Measurements from ENCODE around the gene MMP25.
"Not testable (repeated sequence)": the region's sequence is repeated elsewhere in the genome, so short reads cannot be mapped to it uniquely, and the experiment has no call there.

The MMP25 gene

GRCh38 chr16:3029491-3030221 lies 16.7 kb upstream of the MMP25 start:
- no peak for DNase-seq (ENCODE audit: low read depth in 2 of 3, low spot score in 1 of 3)

GRCh38 chr16:3030222-3031212 lies 15.8 kb upstream of the MMP25 start:
- no peak for DNase-seq (ENCODE audit: low read depth in 2 of 3, low spot score in 1 of 3)

GRCh38 chr16:3032624-3033023 lies 13.7 kb upstream of the MMP25 start:
- no peak for DNase-seq (ENCODE audit: low read depth in 2 of 3, low spot score in 1 of 3)

- no peak for DNase-seq (ENCODE audit: low read depth in 2 of 3, low spot score in 1 of 3)
These were observed 10.9 kb upstream of the MMP25 start for GRCh38 chr16:3035289-3035971.

- DNase-seq (ENCODE audit: low read depth in 2 of 3, low spot score in 1 of 3) = no peak
These were observed 10.2 kb upstream of the MMP25 start for GRCh38 chr16:3035972-3036725.

GRCh38 chr16:3036726-3037315 lies 9.5 kb upstream of the MMP25 start, which contains the start of gene BICDL2:
TSS of gene BICDL2 (minus strand) at chr16:3036944. CDS start at chr16:3035496, 1,448 bp downstream.
- DNase-seq (ENCODE audit: low read depth in 2 of 3, low spot score in 1 of 3) = no peak

- no peak for DNase-seq (ENCODE audit: low read depth in 2 of 3, low spot score in 1 of 3)
These were observed 8.1 kb upstream of the MMP25 start for GRCh38 chr16:3038256-3038655.

GRCh38 chr16:3038896-3039295 lies 7.5 kb upstream of the MMP25 start:
- DNase-seq (ENCODE audit: low read depth in 2 of 3, low spot score in 1 of 3) = no peak

- no peak for DNase-seq (ENCODE audit: low read depth in 2 of 3, low spot score in 1 of 3)
These were observed 4.0 kb upstream of the MMP25 start for GRCh38 chr16:3042376-3042775.

GRCh38 chr16:3044708-3045107 lies 1.7 kb upstream of the MMP25 start:
- DNase-seq (ENCODE audit: low read depth in 2 of 3, low spot score in 1 of 3) = no peak

- no peak for DNase-seq (ENCODE audit: low read depth in 2 of 3, low spot score in 1 of 3)
These were observed 453 bp downstream of the MMP25 start for GRCh38 chr16:3046641-3047386.

- DNase-seq (ENCODE audit: low read depth in 2 of 3, low spot score in 1 of 3) = no peak
These were observed 993 bp downstream of the MMP25 start for GRCh38 chr16:3047387-3047720.

- no peak for DNase-seq (ENCODE audit: low read depth in 2 of 3, low spot score in 1 of 3)
These were observed 3.6 kb downstream of the MMP25 start for GRCh38 chr16:3049921-3050481.

GRCh38 chr16:3050487-3050886 lies 4.1 kb downstream of the MMP25 start:
- DNase-seq (ENCODE audit: low read depth in 2 of 3, low spot score in 1 of 3) = no peak

GRCh38 chr16:3051009-3051408 lies 4.6 kb downstream of the MMP25 start:
- no peak for DNase-seq (ENCODE audit: low read depth in 2 of 3, low spot score in 1 of 3)

GRCh38 chr16:3051494-3051893 lies 5.1 kb downstream of the MMP25 start:
- no peak for DNase-seq (ENCODE audit: low read depth in 2 of 3, low spot score in 1 of 3)

GRCh38 chr16:3052571-3053329 lies 6.4 kb downstream of the MMP25 start:
- not testable (repeated sequence) for DNase-seq (ENCODE audit: low read depth in 2 of 3, low spot score in 1 of 3)

- DNase-seq (ENCODE audit: low read depth in 2 of 3, low spot score in 1 of 3) = not testable (repeated sequence)
These were observed 7.0 kb downstream of the MMP25 start for GRCh38 chr16:3053330-3053710.
